Spleen (tissue), 7 donors: ENCODE measurements around the gene TBX1.

ENCODE experiments used
- POLR2A ChIP-seq, 3 donors: fragments of 450-650 bp; IDR thresholded peaks; one replicate each; pipeline ENCODE4 v1.5.1; 2017; ENCODE audit warnings: antibody characterized with exemption in 3 of 3, mild to moderate bottlenecking in 1 of 3
- POLR2AphosphoS5 ChIP-seq, 3 donors: sonication (generic); formaldehyde crosslinking; IDR thresholded peaks; one replicate each; pipeline ENCODE4 v1.5.1; 2017; ENCODE audit warnings: antibody characterized with exemption in 3 of 3
- TF ChIP-seq, protein P1 (sequence below), 11 experiments: fragments of 200-600 bp in 7 of 11; fragments of 450-650 bp in 4 of 11; sonication (generic) in 4 of 11; IDR thresholded peaks in 8 of 11; conservative IDR thresholded peaks in 3 of 11; 1 replicate in 7 of 11; 2 replicates in 4 of 11; pipeline versions ENCODE4 v1.4.0 to v1.8.0; 2016 to 2021; ENCODE audit warnings: antibody characterized with exemption in 11 of 11, inconsistent platforms in 4 of 11, mild to moderate bottlenecking in 1 of 11
- donor health status: DM: no; HTN: no; CAD: no; lungs with moderate emphysema.
- donor health status: DM: no; HTN: no; CAD: no.
- donor health status: DM: no; HTN: no; CAD: no.

GRCh38 chr22:19718456-19719049 is 42.0 kb upstream of the TBX1 start:
- TF ChIP-seq, protein P1, sequence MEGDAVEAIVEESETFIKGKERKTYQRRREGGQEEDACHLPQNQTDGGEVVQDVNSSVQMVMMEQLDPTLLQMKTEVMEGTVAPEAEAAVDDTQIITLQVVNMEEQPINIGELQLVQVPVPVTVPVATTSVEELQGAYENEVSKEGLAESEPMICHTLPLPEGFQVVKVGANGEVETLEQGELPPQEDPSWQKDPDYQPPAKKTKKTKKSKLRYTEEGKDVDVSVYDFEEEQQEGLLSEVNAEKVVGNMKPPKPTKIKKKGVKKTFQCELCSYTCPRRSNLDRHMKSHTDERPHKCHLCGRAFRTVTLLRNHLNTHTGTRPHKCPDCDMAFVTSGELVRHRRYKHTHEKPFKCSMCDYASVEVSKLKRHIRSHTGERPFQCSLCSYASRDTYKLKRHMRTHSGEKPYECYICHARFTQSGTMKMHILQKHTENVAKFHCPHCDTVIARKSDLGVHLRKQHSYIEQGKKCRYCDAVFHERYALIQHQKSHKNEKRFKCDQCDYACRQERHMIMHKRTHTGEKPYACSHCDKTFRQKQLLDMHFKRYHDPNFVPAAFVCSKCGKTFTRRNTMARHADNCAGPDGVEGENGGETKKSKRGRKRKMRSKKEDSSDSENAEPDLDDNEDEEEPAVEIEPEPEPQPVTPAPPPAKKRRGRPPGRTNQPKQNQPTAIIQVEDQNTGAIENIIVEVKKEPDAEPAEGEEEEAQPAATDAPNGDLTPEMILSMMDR (IDR thresholded peaks at IDR 0.05 in 8 of 11, conservative IDR thresholded peaks at IDR 0.05 in 3 of 11), result no peak
- TF ChIP-seq POLR2AphosphoS5 (IDR thresholded peaks at IDR 0.05), result no peak
- TF ChIP-seq POLR2A (IDR thresholded peaks at IDR 0.05), result no peak
